Neutrophil (primary cell): ENCODE results near the gene HNRNPH2.

Source experiments
- H3K27ac ChIP-seq: fragments of 200-600 bp; sonication (generic); 2 replicates; pipeline ENCODE4 v1.5.1; 2016; ENCODE audit warnings: mild to moderate bottlenecking, moderate library complexity
- H3K27me3 ChIP-seq: fragments of 200-600 bp; sonication (generic); 2 replicates; pipeline ENCODE4 v1.6.0; 2016; ENCODE audit warnings: mild to moderate bottlenecking
- H3K36me3 ChIP-seq: fragments of 200-600 bp; sonication (generic); 2 replicates; pipeline ENCODE4 v1.5.1; 2017
- H3K4me1 ChIP-seq, 2 experiments: fragments of 200-600 bp in 1 of 2; sonication (generic) in 1 of 2; 1 replicate in 1 of 2; 2 replicates in 1 of 2; pipeline versions ENCODE4 v1.5.1 to v1.6.1; 2013 to 2016; ENCODE audit warnings: low read depth in 1 of 2, low read length in 1 of 2, mild to moderate bottlenecking in 1 of 2, moderate library complexity in 1 of 2; ENCODE audit not compliant: control insufficient read depth in 1 of 2, insufficient read depth in 1 of 2
- H3K4me3 ChIP-seq, 2 experiments: fragments of 200-600 bp in 1 of 2; sonication (generic) in 1 of 2; 1 replicate in 1 of 2; 2 replicates in 1 of 2; pipeline ENCODE4 v1.5.1; 2013 to 2016; ENCODE audit warnings: low read depth in 1 of 2, low read length in 1 of 2, mild to moderate bottlenecking in 1 of 2, moderate library complexity in 1 of 2
- H3K9me3 ChIP-seq: fragments of 200-600 bp; sonication (generic); 2 replicates; pipeline ENCODE4 v1.5.1; 2016
- TF ChIP-seq, protein P1 (sequence below): fragments of 200-600 bp; sonication (generic); IDR thresholded peaks from 2 replicates; pipeline ENCODE4 v1.5.1; 2016; ENCODE audit warnings: antibody characterized with exemption

HNRNPH2 gene

GRCh38 chrX:101417190-101417589 is 9.2 kb downstream of the HNRNPH2 start:
- no peaks in the 10 kb centered on the region for H3K9me3 ChIP-seq
- H3K4me1 ChIP-seq: peaks cover 9 to 12% of the 10 kb centered on the region in 2 experiments
- H3K4me3 ChIP-seq: no peak overlapping the region
- peak overlapping the region; percentile 87 for H3K27ac ChIP-seq
- H3K27me3 ChIP-seq: no peaks in the 10 kb centered on the region
- TF ChIP-seq, protein P1, sequence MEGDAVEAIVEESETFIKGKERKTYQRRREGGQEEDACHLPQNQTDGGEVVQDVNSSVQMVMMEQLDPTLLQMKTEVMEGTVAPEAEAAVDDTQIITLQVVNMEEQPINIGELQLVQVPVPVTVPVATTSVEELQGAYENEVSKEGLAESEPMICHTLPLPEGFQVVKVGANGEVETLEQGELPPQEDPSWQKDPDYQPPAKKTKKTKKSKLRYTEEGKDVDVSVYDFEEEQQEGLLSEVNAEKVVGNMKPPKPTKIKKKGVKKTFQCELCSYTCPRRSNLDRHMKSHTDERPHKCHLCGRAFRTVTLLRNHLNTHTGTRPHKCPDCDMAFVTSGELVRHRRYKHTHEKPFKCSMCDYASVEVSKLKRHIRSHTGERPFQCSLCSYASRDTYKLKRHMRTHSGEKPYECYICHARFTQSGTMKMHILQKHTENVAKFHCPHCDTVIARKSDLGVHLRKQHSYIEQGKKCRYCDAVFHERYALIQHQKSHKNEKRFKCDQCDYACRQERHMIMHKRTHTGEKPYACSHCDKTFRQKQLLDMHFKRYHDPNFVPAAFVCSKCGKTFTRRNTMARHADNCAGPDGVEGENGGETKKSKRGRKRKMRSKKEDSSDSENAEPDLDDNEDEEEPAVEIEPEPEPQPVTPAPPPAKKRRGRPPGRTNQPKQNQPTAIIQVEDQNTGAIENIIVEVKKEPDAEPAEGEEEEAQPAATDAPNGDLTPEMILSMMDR: no peak
- peaks cover 13% of the 10 kb centered on the region for H3K36me3 ChIP-seq

DNA sequence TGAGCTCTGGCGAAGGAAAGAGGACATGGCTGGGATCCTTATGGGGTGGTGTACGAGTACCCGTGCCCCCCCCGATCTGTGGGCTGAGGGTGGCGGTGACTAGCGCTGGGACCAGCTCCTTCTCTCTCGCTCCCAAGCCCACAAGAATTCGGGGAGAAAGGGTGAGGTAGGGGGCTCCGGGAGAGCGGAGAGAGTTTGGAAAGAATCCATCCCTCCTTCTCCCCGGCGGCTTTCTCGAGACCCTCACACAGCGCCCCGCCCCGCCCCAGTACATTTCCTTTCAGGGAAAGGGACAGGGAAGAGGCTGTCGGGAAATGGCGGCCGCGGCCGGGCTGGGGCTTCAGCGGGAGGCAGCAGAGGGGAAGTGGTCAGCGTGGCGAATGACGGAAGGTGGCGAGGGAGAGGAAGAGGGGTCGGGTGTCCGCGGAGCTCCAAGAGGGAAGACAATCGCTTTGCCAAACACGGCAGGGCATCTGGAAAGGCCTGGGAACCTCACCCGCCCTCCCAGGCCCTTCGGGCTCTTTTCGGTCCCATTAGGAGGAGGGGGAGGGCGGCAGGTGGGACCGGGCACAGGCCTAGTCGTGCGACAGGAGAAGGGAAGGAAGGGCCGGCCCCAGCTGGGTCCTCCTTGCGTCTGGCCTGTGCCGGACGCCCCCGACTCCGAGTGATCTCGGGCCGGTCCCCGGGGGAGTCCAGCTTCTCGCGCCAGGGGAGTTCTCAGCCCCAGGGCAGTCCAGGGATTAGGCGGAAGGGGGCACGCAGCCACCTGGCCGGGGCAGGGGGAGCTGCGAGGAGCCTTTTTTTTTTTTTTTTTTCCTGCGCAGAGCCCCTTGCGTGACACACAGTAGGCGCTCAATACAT is 10.2 kb downstream of the HNRNPH2 start:
- H3K9me3 ChIP-seq: no peaks in the 10 kb centered on the region
- peaks cover 3% of the 10 kb centered on the region for H3K36me3 ChIP-seq
- TF ChIP-seq, protein P1: no peak
- H3K4me1 ChIP-seq: peaks cover 9 to 12% of the 10 kb centered on the region in 2 experiments
- H3K27ac ChIP-seq: peak overlapping the region; percentile 87
- H3K4me3 ChIP-seq: peak overlapping the region; percentile 64 to 66
- H3K27me3 ChIP-seq: no peaks in the 10 kb centered on the region

GRCh38 chrX:101419489-101419888 is 11.5 kb downstream of the HNRNPH2 start:
- Histone ChIP-seq H3K27ac (no peak overlapping the region), H3K9me3 (no peaks in the 10 kb centered on the region), H3K4me1 (peaks cover 9 to 12% of the 10 kb centered on the region in 2 experiments), H3K36me3 (no peaks in the 10 kb centered on the region), H3K4me3 (no peak overlapping the region), H3K27me3 (no peaks in the 10 kb centered on the region)
- TF ChIP-seq, protein P1: no peak

- H3K27me3 ChIP-seq: no peaks in the 10 kb centered on the region
- TF ChIP-seq, protein P1: no peak
- no peaks in the 10 kb centered on the region for H3K36me3 ChIP-seq
- no peak overlapping the region for H3K27ac ChIP-seq
- H3K4me1 ChIP-seq: peaks cover 3 to 4% of the 10 kb centered on the region in 2 experiments
- H3K9me3 ChIP-seq: no peaks in the 10 kb centered on the region
- H3K4me3 ChIP-seq: no peak overlapping the region
Measured at GRCh38 chrX:101427954-101428353, 19.9 kb downstream of the HNRNPH2 start.

DNA sequence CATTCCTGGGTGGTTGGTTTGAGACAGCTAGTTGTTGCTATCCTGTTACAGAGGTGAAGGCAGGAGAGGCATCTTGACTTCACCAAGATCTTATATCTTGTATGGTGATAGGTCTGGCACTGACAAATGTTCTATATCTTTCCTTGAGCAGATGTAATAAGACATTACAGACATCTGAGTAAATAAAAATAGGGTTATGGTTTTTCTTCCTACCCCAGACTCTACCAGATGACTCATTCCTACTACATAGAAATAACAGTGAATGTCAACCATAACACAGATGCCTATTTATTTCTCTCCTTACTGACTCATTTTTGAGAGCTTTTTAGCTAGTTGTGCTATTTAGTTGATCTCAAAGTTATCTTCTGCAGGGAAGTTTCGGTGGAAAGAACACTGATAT is 21.9 kb downstream of the HNRNPH2 start:
- Histone ChIP-seq H3K27ac (no peak overlapping the region), H3K36me3 (no peaks in the 10 kb centered on the region), H3K27me3 (no peaks in the 10 kb centered on the region), H3K4me1 (peaks cover 3 to 4% of the 10 kb centered on the region in 2 experiments), H3K4me3 (no peak overlapping the region), H3K9me3 (no peaks in the 10 kb centered on the region)
- TF ChIP-seq, protein P1: no peak
